Coronary artery (tissue), 2 donors: Measurements from ENCODE around the gene USHBP1.

Source experiments
- DNase-seq: peaks from one replicate; pipeline ENCODE4 v3.0.0-alpha.2; 2017; ENCODE audit warnings: low spot score
- H3K27ac ChIP-seq, 2 donors: fragments of 200-600 bp; sonication (generic); one replicate each; pipeline ENCODE4 v1.5.1; 2016 to 2019
- H3K4me3 ChIP-seq: fragments of 200-600 bp; sonication (generic); 2 replicates; pipeline ENCODE4 v1.5.1; 2016; ENCODE audit warnings: mild to moderate bottlenecking, moderate library complexity
- TF ChIP-seq, protein P1 (sequence below): fragments of 200-600 bp; sonication (generic); IDR thresholded peaks from one replicate; pipeline ENCODE4 v1.5.1; 2019; ENCODE audit warnings: antibody characterized with exemption

The USHBP1 gene

DNA sequence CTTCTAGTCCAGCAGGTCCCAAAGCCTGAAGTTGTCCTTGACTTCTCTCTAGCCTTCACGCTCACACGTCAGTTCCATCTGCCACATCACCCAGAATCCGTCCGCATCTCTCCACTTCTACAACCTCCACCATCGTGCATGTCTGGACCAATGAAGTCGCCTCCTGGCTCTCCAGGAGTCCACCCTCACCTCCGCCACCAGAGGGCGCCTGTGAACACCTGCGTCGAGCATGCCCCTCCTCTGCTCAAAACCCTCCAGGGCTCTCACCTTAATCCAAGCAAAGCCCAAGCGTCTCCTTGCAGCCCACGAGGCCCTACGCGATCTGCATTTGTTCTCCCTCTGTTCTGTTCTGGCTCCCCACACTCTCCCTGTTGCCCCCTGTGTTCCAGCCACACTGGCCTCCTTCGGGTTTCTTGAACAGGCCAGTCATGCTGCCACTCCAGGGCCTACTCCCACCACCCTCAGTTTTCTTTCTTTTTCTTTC lies 3.7 kb downstream of the USHBP1 start:
- Histone ChIP-seq H3K27ac (no peak overlapping the region), H3K4me3 (no peak overlapping the region)
- DNase-seq, result no peak
- TF ChIP-seq, protein P1, sequence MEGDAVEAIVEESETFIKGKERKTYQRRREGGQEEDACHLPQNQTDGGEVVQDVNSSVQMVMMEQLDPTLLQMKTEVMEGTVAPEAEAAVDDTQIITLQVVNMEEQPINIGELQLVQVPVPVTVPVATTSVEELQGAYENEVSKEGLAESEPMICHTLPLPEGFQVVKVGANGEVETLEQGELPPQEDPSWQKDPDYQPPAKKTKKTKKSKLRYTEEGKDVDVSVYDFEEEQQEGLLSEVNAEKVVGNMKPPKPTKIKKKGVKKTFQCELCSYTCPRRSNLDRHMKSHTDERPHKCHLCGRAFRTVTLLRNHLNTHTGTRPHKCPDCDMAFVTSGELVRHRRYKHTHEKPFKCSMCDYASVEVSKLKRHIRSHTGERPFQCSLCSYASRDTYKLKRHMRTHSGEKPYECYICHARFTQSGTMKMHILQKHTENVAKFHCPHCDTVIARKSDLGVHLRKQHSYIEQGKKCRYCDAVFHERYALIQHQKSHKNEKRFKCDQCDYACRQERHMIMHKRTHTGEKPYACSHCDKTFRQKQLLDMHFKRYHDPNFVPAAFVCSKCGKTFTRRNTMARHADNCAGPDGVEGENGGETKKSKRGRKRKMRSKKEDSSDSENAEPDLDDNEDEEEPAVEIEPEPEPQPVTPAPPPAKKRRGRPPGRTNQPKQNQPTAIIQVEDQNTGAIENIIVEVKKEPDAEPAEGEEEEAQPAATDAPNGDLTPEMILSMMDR, result peak; percentile 67

- no peak overlapping the region for H3K4me3 ChIP-seq
- TF ChIP-seq, protein P1, result no peak
- no peak for DNase-seq
- H3K27ac ChIP-seq, result no peak overlapping the region
Observed at GRCh38 chr19:17259934-17260333, 4.6 kb downstream of the USHBP1 start.

- no peak overlapping the region for H3K27ac ChIP-seq
- H3K4me3 ChIP-seq, result no peak overlapping the region
- no peak for DNase-seq
Observed at GRCh38 chr19:17259118-17259780, 5.3 kb downstream of the USHBP1 start.

DNA sequence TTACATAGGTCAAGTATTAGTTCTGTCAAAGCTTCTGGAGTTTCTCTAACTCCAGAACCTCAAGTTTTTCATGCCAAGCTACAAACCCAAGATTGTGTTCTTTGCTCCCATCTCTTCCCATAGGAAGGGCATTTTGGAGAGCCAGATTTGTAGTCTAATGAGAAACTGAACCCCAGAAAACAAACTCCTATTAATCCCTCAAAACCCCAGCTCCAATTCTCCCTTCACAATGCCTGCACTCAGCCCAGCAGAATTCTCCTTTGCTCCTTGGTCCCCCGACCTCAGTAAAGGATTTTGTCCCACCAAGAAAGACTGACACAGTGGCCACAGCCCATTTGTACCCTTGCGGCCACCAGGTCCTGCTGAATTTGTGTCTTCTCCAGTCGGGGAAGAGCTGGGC lies 8.4 kb downstream of the USHBP1 start:
- TF ChIP-seq, protein P1, result no peak
- H3K27ac ChIP-seq, result no peak overlapping the region

More at GRCh38 chr19:17259118-17259780, 5.3 kb downstream of the USHBP1 start:
- TF ChIP-seq, protein P1, result no peak

DNA sequence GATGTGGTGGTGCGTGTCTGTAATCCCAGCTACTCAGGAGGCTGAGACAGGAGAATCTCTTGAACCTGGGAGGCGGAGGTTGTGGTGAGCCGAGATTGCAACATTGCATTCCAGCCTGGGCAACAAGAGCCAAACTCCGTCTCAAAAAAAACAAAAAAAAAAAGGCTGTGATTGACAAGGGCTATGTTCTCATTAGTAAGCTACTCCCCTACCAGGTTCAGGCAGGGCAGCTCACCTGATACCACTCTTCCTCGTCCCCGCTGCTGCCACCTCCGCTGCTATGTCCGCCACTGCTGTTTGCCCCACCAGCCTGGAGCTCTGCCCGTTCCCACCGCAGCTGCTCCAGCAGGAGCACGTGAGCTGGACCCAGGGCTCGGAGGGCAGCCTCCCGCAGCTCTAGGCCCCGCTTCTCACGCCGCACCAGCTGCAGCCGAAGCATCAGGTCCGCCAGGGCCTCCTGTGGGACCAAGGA lies 9.4 kb downstream of the USHBP1 start:
- Histone ChIP-seq H3K4me3 (no peak overlapping the region), H3K27ac (no peak overlapping the region)
- no peak for DNase-seq
- TF ChIP-seq, protein P1, result no peak

More for the DNA sequence above, 8.4 kb downstream of the USHBP1 start:
- DNase-seq, result no peak
- H3K4me3 ChIP-seq, result no peak overlapping the region

- no peak overlapping the region for H3K4me3 ChIP-seq
Observed at GRCh38 chr19:17254636-17255035, 9.9 kb downstream of the USHBP1 start.

More at GRCh38 chr19:17254636-17255035, 9.9 kb downstream of the USHBP1 start:
- no peak for DNase-seq
- TF ChIP-seq, protein P1, result no peak
- no peak overlapping the region for H3K27ac ChIP-seq
